GM10847 (cell line): ENCODE measurements around the gene C11orf21.

Source experiments
- POLR2A ChIP-seq: IDR thresholded peaks from 2 replicates; pipeline ENCODE4 v1.6.1; 2011; ENCODE audit not compliant: insufficient read length; ENCODE audit errors: extremely low read depth

C11orf21 gene

DNA sequence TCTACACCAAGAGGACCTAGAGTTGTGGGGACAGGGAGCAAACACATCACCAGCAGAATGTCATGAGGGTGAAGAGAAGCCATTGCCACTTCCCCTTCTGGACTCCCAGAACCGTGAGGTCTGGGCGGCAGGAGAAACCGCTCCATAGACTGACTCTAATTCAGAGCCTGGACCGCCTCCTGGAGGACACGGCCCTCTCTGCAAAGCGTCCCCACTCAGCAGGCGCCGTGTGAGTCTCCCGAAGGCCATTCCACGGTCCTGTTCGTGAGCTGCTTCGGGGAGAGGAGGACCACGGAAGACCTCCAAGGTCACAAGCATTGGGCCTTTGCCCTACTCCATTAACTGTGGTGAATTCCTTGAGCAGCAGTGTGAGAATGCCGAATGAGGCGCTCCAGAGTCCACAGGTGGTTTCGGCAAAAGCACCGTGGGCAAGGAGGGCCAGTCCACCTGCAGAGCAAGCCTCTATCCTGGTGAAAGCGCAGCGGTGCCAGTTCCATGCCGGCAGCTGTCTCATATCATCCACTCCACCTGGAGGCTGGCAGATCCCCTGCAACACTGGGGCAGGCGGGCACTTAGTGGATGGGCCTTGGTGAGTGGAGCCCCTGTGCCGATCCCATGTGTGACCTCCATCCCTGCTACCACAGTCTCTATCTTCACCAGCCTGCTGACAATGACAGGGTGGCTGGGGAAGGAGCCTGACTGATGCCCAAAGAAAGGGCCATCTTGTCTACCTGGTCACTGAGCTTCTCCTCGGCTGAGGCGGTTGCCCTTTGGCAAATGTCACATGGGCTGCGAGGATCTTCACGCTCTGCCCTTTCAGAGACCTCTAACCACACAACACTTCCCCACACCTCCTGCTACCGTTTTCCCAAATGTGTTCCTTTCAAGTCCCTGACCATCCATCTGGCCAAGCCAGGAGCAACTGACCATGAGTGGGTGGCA is 7.5 kb downstream of the C11orf21 start:
- no peak for TF ChIP-seq POLR2A

GRCh38 chr11:2293531-2293971 is 8.2 kb downstream of the C11orf21 start:
- TF ChIP-seq POLR2A, result no peak

DNA sequence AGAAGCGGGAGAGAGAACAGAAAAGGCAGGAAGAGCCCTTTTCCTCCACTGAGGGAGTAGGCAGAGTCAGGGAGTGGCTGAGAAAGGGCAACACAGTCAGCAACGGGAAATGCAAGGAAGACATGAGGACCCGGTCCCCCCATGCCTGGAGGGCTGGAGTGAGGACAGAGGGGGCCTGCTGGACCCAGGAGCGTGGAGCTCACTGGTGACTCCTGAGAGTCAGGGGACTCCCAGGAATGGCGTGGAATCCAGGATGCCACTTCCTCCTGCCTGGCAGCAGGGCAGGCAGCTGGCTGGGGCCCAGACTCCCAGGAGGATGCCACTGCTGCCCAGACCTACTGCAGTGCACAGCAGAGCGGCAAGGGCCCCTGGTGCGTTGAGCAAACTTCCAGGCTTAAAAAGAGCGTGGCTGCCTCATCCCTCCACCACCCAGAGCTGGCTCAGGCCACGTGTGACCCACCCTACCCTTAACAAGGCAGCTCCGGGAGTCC is 11.3 kb downstream of the C11orf21 start:
- TF ChIP-seq POLR2A, result no peak

GRCh38 chr11:2289859-2290258 is 11.9 kb downstream of the C11orf21 start:
- no peak for TF ChIP-seq POLR2A

GRCh38 chr11:2289350-2289749 is 12.4 kb downstream of the C11orf21 start:
- no peak for TF ChIP-seq POLR2A

- TF ChIP-seq POLR2A, result no peak
Observed at GRCh38 chr11:2287091-2287490, 14.6 kb downstream of the C11orf21 start.

- no peak for TF ChIP-seq POLR2A
Observed at GRCh38 chr11:2280208-2280607, 21.5 kb downstream of the C11orf21 start.

DNA sequence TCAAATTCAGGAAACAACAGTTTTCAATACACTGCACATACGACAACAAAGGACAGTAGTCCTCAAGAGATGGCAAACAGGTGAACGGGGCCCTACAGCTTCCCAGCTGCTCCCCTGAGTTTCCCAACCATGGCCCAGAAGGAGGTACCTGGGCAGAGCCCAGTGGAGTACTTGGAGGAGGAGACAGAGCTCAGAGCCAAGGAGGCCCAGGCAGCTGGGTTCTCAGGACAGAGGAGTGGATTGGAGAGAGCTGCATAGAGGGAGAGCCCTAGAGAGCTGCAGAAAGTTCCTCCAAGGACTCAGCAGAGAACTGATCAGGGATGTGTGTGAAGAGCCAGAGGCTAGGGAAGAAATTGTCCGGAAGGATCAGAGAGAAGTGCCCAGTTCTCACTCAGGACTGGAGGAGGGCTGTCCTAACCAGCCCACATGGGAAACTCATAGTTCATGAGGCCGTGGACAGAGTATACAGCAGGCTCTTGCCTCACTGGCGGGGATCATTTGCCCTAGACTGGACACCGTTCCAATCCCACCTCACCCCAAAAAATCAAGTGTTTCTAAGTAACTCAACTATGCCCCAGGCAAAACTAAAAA is 23.7 kb downstream of the C11orf21 start:
- TF ChIP-seq POLR2A, result no peak

- TF ChIP-seq POLR2A, result no peak
Observed at GRCh38 chr11:2277008-2277346, 24.7 kb downstream of the C11orf21 start.

- TF ChIP-seq POLR2A, result no peak
Observed at GRCh38 chr11:2276280-2277007, 25.3 kb downstream of the C11orf21 start.

DNA sequence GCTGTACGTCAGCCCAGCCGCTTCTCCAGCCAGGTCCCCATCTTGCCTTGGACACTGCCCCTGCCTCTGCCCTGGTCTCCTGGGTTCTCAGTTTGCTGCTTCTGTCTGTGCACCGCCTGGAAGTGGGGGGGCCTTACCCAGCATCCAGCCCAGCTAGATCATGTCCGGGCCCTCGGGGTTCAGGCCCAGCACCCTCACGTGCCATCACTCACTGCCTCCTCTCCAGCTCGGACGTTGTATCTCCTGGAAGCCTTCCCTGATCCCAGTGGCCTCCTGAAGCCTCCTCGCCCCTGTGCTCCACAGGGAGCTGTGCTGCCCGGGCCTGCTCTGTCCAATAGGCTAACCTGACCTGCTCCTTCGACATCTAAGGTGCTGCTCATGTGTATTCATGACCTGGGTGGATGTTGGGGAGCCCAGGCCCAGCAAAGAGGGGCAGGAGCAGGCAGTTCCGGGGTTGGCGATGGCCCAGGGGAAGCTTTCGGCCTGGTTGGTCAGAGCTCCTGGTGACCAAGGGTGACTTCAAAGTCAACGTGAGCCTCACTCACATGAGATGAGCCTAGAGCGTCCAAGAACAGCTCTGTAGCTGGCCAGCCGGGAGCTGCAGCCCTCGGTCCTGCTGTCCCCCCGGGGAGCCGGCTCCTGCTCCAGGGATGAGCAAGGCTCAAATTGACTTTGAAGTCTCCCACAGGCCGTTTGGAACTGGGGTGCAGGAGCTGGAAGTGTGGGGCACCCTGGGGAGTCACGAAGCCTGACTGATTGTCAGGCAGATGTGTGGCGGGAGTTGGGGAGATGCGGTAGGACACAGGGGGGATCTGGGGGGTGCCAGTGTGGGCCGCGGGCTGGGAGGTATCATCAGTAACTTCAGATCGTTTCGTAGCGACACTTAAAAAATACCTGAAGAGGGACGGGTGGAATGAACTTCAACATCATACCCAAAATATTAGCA is 26.1 kb downstream of the C11orf21 start:
- TF ChIP-seq POLR2A, result no peak

GRCh38 chr11:2273771-2274170 is 27.9 kb downstream of the C11orf21 start:
- TF ChIP-seq POLR2A, result no peak

GRCh38 chr11:2273311-2273710 is 28.4 kb downstream of the C11orf21 start:
- no peak for TF ChIP-seq POLR2A

DNA sequence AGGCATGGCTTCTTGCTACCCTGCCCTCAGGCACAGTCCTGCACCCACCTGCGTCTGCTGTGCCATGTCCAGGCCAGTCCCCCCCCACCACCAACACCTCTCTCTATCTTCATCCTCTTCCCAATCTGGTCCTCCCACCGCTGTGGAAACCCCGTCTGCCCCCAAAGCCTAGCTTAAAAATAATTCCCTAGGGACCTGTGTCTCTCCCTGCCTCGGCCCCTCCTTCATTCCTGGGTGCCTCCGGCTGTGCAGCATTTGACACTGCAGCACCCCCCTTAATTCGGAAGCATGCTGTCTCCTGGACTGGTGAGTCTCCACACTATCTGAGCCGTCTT is 28.8 kb downstream of the C11orf21 start:
- no peak for TF ChIP-seq POLR2A
